Measurements from ENCODE around the gene TOR2A.

The TOR2A gene

DNA sequence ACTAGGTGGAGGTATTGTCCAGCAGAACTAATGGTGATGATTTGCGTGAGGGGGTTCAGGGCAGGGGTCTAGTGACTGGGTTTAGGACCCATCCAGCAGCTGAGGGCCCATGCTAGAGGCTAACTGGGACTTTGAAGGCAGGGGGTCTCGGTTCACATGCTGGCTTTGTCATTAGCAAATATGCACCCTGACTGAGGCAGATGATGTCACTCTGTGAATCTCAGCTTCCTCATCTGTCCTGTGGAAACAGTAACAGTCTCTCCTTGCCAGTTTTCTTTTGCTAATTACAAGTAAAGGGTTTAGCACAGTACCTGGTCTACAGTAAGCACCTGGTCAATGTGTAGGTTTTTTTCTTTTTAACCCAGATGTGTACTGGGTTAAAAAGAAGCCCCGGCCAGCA lies 38.2 kb upstream of the TOR2A start:
- TF ChIP-seq, protein P1, sequence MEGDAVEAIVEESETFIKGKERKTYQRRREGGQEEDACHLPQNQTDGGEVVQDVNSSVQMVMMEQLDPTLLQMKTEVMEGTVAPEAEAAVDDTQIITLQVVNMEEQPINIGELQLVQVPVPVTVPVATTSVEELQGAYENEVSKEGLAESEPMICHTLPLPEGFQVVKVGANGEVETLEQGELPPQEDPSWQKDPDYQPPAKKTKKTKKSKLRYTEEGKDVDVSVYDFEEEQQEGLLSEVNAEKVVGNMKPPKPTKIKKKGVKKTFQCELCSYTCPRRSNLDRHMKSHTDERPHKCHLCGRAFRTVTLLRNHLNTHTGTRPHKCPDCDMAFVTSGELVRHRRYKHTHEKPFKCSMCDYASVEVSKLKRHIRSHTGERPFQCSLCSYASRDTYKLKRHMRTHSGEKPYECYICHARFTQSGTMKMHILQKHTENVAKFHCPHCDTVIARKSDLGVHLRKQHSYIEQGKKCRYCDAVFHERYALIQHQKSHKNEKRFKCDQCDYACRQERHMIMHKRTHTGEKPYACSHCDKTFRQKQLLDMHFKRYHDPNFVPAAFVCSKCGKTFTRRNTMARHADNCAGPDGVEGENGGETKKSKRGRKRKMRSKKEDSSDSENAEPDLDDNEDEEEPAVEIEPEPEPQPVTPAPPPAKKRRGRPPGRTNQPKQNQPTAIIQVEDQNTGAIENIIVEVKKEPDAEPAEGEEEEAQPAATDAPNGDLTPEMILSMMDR (IDR thresholded peaks at IDR 0.05; ENCODE audit: low read depth, low read length): no peak
- no peak for TF ChIP-seq EZH2phosphoT487 (IDR thresholded peaks at IDR 0.05; ENCODE audit: low read depth)
- Histone ChIP-seq H3K4me3 (ENCODE audit: low read length) (no peak overlapping the region), H2AFZ (ENCODE audit: low read depth, low read length) (no peak overlapping the region), H3K36me3 (replicated peaks; ENCODE audit: low read depth, low read length) (peaks cover 48% of the 10 kb centered on the region), H3K79me2 (ENCODE audit: low read length) (peaks cover 56% of the 10 kb centered on the region), H3K9me3 (ENCODE audit: insufficient read depth, low read length) (no peaks in the 10 kb centered on the region), H3K27ac (ENCODE audit: low read length) (no peak overlapping the region), H3K9ac (ENCODE audit: low read length) (no peak overlapping the region), H3K4me1 (ENCODE audit: low read length) (peaks cover 23% of the 10 kb centered on the region), H3K4me2 (ENCODE audit: low read length) (no peak overlapping the region), H3K27me3 (ENCODE audit: low read depth, low read length) (no peaks in the 10 kb centered on the region), H4K20me1 (ENCODE audit: insufficient read depth, low read length) (peaks cover 61% of the 10 kb centered on the region)

DNA sequence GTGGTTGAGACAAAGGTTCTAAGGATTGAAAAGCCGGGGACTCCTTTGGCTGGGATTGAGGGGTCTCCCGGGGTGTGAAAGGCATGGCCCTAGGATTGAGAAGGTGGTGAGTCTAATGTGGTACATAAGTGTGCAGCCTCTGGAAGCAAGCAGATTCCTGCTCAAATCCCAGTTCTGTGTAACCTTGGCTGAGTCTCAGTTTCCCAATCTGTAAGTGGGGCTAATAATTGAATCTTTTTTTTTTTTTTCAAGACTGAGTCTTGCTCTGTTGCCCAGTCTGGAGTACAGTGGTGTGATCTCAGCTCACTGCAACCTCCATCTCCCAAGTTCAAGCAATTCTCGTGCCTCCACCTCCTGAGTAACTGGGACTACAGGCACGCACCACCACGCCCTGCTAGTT lies 37.5 kb upstream of the TOR2A start:
- Histone ChIP-seq H3K27ac (ENCODE audit: low read length) (no peak overlapping the region), H2AFZ (ENCODE audit: low read depth, low read length) (no peak overlapping the region), H3K4me1 (ENCODE audit: low read length) (peaks cover 23% of the 10 kb centered on the region), H3K4me3 (ENCODE audit: low read length) (no peak overlapping the region), H3K79me2 (ENCODE audit: low read length) (peaks cover 50% of the 10 kb centered on the region), H4K20me1 (ENCODE audit: insufficient read depth, low read length) (peaks cover 68% of the 10 kb centered on the region), H3K36me3 (replicated peaks; ENCODE audit: low read depth, low read length) (peaks cover 55% of the 10 kb centered on the region), H3K9ac (ENCODE audit: low read length) (no peak overlapping the region), H3K4me2 (ENCODE audit: low read length) (no peak overlapping the region), H3K27me3 (ENCODE audit: low read depth, low read length) (no peaks in the 10 kb centered on the region), H3K9me3 (ENCODE audit: insufficient read depth, low read length) (no peaks in the 10 kb centered on the region)
- TF ChIP-seq, protein P1 (IDR thresholded peaks at IDR 0.05; ENCODE audit: low read depth, low read length): no peak
- no peak for TF ChIP-seq EZH2phosphoT487 (IDR thresholded peaks at IDR 0.05; ENCODE audit: low read depth)

DNA sequence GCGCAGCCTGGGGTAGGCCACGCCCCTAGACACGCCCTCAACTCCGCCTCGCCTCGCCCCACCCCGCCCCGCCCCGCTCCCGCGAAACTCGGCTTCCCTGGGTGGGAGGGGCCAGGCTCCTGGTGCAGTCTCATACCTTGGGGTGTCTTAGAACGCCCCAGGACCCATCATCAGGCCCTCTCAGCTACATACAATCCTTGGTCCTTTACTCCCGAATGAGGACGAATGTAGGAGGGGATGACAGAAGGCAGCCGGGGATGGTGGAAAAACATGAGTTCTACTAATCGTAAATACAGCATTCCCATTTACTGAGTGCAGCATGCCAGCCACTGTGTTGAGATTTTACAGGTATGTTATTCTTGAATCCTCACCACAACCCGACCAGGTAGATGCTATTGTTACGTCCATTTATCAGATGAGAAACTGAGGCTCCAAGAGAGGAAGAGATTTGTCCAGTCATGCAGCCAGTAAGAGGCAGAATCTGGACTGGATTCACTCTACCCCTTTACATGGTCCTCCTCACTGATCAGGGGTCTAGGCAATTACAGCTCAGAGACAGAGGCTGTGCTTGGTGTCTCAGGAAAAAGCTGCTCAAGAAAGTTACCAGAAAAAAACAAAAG lies 36.6 kb upstream of the TOR2A start:
- Histone ChIP-seq H4K20me1 (ENCODE audit: insufficient read depth, low read length) (peaks cover 76% of the 10 kb centered on the region), H3K27me3 (ENCODE audit: low read depth, low read length) (no peaks in the 10 kb centered on the region), H2AFZ (ENCODE audit: low read depth, low read length) (no peak overlapping the region), H3K79me2 (ENCODE audit: low read length) (peaks cover 40% of the 10 kb centered on the region), H3K4me2 (ENCODE audit: low read length) (peak overlapping the region; percentile 90), H3K36me3 (replicated peaks; ENCODE audit: low read depth, low read length) (peaks cover 62% of the 10 kb centered on the region), H3K4me1 (ENCODE audit: low read length) (peaks cover 23% of the 10 kb centered on the region), H3K9me3 (ENCODE audit: insufficient read depth, low read length) (no peaks in the 10 kb centered on the region), H3K9ac (ENCODE audit: low read length) (no peak overlapping the region), H3K27ac (ENCODE audit: low read length) (peak overlapping the region; percentile 16; the same call in 1 of the 2 replicates), H3K4me3 (ENCODE audit: low read length) (peak overlapping the region; percentile 77)
- TF ChIP-seq, protein P1 (IDR thresholded peaks at IDR 0.05; ENCODE audit: low read depth, low read length): no peak
- TF ChIP-seq EZH2phosphoT487 (IDR thresholded peaks at IDR 0.05; ENCODE audit: low read depth): no peak

DNA sequence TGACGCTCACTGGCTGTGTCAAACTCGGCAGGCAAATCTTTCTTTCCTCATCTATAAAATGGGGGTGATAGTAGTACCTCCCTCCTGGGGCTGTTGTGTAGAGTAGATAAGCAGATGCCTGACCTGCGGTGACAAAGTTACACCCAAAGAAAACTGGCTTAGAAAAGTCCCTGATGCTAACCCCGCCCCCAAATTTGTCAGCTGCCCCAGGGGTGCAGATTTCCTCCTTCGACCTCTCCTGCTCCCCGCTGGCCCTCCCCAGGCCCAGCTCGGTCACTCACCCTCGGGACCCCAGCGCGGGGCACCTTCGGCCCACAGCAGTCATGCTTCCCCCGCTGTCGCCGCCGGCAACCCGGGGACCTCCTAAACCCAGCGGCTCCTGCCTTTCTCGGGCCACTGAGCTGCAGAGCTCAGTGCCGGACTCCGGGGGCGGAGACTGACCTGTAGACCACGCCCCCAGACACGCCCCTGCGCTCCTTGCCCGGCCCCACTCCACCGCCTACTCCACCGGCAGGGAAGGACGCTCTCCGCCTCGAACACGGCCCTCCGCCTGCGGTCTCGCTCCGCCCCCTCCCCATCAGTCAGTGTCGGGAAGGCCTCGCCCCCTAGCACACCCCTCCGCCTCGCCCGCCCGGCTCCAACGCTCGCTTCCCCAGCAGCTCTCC lies 35.9 kb upstream of the TOR2A start:
- peak overlapping the region; percentile 14; the same call in 1 of the 2 replicates for H3K9ac ChIP-seq (ENCODE audit: low read length)
- peaks cover 22% of the 10 kb centered on the region for H3K4me1 ChIP-seq (ENCODE audit: low read length)
- peak overlapping the region; percentile 90 for H3K4me2 ChIP-seq (ENCODE audit: low read length)
- no peaks in the 10 kb centered on the region for H3K27me3 ChIP-seq (ENCODE audit: low read depth, low read length)
- no peak for TF ChIP-seq EZH2phosphoT487 (IDR thresholded peaks at IDR 0.05; ENCODE audit: low read depth)
- peaks cover 62% of the 10 kb centered on the region for H3K36me3 ChIP-seq (replicated peaks; ENCODE audit: low read depth, low read length)
- no peaks in the 10 kb centered on the region for H3K9me3 ChIP-seq (ENCODE audit: insufficient read depth, low read length)
- no peak overlapping the region for H2AFZ ChIP-seq (ENCODE audit: low read depth, low read length)
- H4K20me1 ChIP-seq (ENCODE audit: insufficient read depth, low read length): peaks cover 78% of the 10 kb centered on the region
- peak overlapping the region; percentile 77 for H3K4me3 ChIP-seq (ENCODE audit: low read length)
- H3K27ac ChIP-seq (ENCODE audit: low read length): peak overlapping the region; percentile 29; the same call in 1 of the 2 replicates
- H3K79me2 ChIP-seq (ENCODE audit: low read length): peaks cover 34% of the 10 kb centered on the region

Measured in OCI-LY3 (cell line).